Measurements from ENCODE around the gene OTOG. TPM values are rescaled to one million over a fixed set of nuclear protein-coding genes. Genes with fewer than 3 reads are reported as not detected.

The OTOG gene
- total RNA-seq, 1 donor from 2014 or later = not detected

GRCh38 chr11:17607591-17608570, 60.8 kb downstream of the OTOG start:
- no peaks in the 10 kb centered on the region for H3K36me3 ChIP-seq
- DNase-seq (ENCODE audit: extremely low spot score in 2 of 2) = peak in 1 of 2 donors; percentile 76
- no peak overlapping the region for H3K27ac ChIP-seq
- TF ChIP-seq POLR2AphosphoS5 (IDR thresholded peaks at IDR 0.05; ENCODE audit: insufficient read depth in 1 of 2, low read depth in 1 of 2) = no peak
- no peak for TF ChIP-seq POLR2A (IDR thresholded peaks at IDR 0.05)
- TF ChIP-seq CTCF (IDR thresholded peaks at IDR 0.05) = no peak
- no peaks in the 10 kb centered on the region for H3K4me1 ChIP-seq
- H3K27me3 ChIP-seq = no peaks in the 10 kb centered on the region
- no peaks in the 10 kb centered on the region for H3K9me3 ChIP-seq
- intact Hi-C loops (cut with DNase I) = no loop called here
- no peak overlapping the region for H3K4me3 ChIP-seq

- no peak overlapping the region for H3K27ac ChIP-seq
- H3K4me1 ChIP-seq = no peaks in the 10 kb centered on the region
- TF ChIP-seq POLR2AphosphoS5 (IDR thresholded peaks at IDR 0.05; ENCODE audit: insufficient read depth in 1 of 2, low read depth in 1 of 2) = no peak
- no peak for TF ChIP-seq CTCF (IDR thresholded peaks at IDR 0.05)
- no peak for TF ChIP-seq POLR2A (IDR thresholded peaks at IDR 0.05)
- no peak for DNase-seq (ENCODE audit: extremely low spot score in 2 of 2)
- no peak overlapping the region for H3K4me3 ChIP-seq
- no peaks in the 10 kb centered on the region for H3K36me3 ChIP-seq
- H3K27me3 ChIP-seq = no peaks in the 10 kb centered on the region
- intact Hi-C loops (cut with DNase I) = no loop called here
- no peaks in the 10 kb centered on the region for H3K9me3 ChIP-seq
Measured at GRCh38 chr11:17608821-17609220, 61.8 kb downstream of the OTOG start.

- Histone ChIP-seq H3K36me3 (no peaks in the 10 kb centered on the region), H3K27me3 (no peaks in the 10 kb centered on the region), H3K27ac (no peak overlapping the region), H3K4me1 (no peaks in the 10 kb centered on the region), H3K4me3 (no peak overlapping the region), H3K9me3 (no peaks in the 10 kb centered on the region)
- TF ChIP-seq POLR2A (IDR thresholded peaks at IDR 0.05) = no peak
- TF ChIP-seq POLR2AphosphoS5 (IDR thresholded peaks at IDR 0.05; ENCODE audit: insufficient read depth in 1 of 2, low read depth in 1 of 2) = no peak
- no peak for TF ChIP-seq CTCF (IDR thresholded peaks at IDR 0.05)
- peak; percentile 70 to 82 for DNase-seq (ENCODE audit: extremely low spot score in 2 of 2)
- intact Hi-C loops (cut with DNase I) = no loop called here
Measured at GRCh38 chr11:17609291-17610084, 62.4 kb downstream of the OTOG start.

GRCh38 chr11:17610085-17610894, 63.2 kb downstream of the OTOG start:
- intact Hi-C loops (cut with DNase I) = no loop called here
- Histone ChIP-seq H3K27ac (no peak overlapping the region), H3K27me3 (no peaks in the 10 kb centered on the region), H3K4me3 (no peak overlapping the region), H3K9me3 (no peaks in the 10 kb centered on the region), H3K4me1 (no peaks in the 10 kb centered on the region), H3K36me3 (no peaks in the 10 kb centered on the region)
- no peak for TF ChIP-seq POLR2A (IDR thresholded peaks at IDR 0.05)
- TF ChIP-seq POLR2AphosphoS5 (IDR thresholded peaks at IDR 0.05; ENCODE audit: insufficient read depth in 1 of 2, low read depth in 1 of 2) = no peak
- no peak for TF ChIP-seq CTCF (IDR thresholded peaks at IDR 0.05)
- peak; percentile 85 to 91 for DNase-seq (ENCODE audit: extremely low spot score in 2 of 2)

Measured in vagina (tissue), 2 donors.